GM12892 (cell line): Measurements from ENCODE around the gene INAFM1.

ENCODE experiments used
- POLR2A ChIP-seq: IDR thresholded peaks from 2 replicates; pipeline ENCODE4 v1.6.1; 2011; ENCODE audit warnings: low read depth, low read length, control low read depth
- POLR2AphosphoS5 ChIP-seq: IDR thresholded peaks from 2 replicates; pipeline ENCODE4 v1.6.1; 2011; ENCODE audit warnings: low read depth, low read length, control low read depth
- TAF1 ChIP-seq: IDR thresholded peaks from 2 replicates; pipeline ENCODE4 v1.6.1; 2011; ENCODE audit warnings: low read depth, mild to moderate bottlenecking, control low read depth, low read length, borderline replicate concordance

DNA sequence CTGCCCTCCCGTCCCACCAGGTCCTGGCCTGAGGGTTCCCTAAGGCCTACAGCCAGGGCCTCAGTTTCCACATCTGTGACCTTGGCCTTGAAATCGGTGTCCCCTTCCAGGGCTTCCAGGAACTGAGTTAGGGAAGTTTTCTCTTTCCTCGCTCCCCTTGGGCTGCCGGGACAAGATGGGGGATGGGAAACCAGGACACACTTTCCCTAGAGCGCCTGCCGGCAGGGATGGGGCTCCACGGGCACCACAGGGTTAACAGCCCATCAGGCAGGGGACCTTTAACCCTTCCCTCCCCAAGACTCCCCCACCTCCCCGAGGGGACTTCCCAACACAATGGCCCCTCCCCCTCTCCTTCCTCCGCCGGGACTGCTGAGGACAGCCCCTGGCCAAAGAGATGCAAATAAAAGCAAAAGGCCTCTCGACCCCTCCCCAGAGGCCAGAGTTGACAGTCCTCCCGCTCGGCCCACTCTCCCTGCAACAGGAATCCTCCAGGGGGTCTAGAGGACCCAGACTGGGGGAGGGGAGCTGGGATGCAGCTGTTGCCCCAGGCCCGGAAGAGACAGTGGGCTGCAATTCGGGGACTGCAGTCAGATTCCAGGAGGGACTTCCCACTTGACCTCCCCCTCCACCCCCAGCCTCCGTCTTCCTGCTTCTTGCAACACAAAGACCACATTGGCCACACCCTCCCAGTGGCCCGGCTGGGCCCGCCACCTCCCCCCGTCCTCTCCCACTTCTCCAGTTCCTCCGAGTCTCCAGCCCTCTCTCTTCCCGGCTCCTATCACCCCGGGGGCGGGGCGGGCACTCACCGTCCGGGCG, 47.1 kb upstream of the INAFM1 start:
- no peak for TF ChIP-seq TAF1
- TF ChIP-seq POLR2A = no peak
- TF ChIP-seq POLR2AphosphoS5 = no peak
